Embryonic facial prominence (tissue), 1 donor: ENCODE data around the gene OR51B5.
"Not testable (repeated sequence)": the region's sequence is repeated elsewhere in the genome, so short reads cannot be mapped to it uniquely, and the experiment has no call there.

Experiments used
- DNase-seq: peaks from one replicate; pipeline ENCODE4 v3.0.0-alpha.2; 2016; ENCODE audit errors: extremely low spot score

OR51B5 gene

GRCh38 chr11:5336331-5336730, 7.0 kb downstream of the OR51B5 start:
- no peak for DNase-seq

DNA sequence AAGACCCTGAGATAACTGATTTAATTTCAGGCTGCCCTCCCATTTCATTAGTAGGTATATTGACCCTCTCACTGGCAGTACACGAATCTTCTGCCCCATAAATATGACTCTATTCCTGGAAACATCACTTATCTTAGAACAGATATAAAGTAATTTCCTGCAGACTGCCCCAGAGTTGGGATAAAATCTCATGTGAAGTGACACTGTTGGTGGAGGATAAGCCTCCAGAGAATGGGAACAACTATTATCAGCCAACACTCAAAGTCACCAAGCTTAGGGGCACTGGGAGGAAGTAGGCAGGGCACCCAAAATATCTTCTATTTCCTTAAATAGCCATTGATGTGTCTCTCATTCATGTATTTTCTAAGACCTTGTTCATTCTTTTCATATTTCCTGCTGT, 8.2 kb downstream of the OR51B5 start:
- DNase-seq = no peak

- DNase-seq = no peak
These were observed 19.1 kb downstream of the OR51B5 start, which contains the start of gene OR51B2 for GRCh38 chr11:5324197-5324596. Gene OR51B2, minus strand, starts transcription at chr11:5324297. Its CDS starts 0 bp downstream, at chr11:5324297.

DNA sequence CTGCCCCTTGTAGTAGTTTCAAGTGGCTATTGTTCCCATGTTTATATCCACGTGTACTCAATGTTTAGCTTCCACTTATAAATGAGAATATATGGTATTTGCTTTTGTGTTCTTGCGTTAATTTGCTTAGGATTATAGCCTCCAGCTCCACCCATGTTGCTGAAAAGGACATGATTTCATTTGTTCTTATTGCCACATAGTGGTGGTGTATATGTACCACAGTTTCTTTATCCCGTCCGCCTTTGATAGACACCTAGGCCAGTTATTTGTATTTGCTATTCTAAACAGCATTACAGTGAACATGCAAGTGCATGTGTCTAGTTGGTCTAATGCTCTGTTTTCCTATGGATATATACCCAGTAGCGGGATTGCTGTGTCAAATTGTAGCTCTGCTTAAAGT, 26.0 kb downstream of the OR51B5 start:
- DNase-seq = no peak

DNA sequence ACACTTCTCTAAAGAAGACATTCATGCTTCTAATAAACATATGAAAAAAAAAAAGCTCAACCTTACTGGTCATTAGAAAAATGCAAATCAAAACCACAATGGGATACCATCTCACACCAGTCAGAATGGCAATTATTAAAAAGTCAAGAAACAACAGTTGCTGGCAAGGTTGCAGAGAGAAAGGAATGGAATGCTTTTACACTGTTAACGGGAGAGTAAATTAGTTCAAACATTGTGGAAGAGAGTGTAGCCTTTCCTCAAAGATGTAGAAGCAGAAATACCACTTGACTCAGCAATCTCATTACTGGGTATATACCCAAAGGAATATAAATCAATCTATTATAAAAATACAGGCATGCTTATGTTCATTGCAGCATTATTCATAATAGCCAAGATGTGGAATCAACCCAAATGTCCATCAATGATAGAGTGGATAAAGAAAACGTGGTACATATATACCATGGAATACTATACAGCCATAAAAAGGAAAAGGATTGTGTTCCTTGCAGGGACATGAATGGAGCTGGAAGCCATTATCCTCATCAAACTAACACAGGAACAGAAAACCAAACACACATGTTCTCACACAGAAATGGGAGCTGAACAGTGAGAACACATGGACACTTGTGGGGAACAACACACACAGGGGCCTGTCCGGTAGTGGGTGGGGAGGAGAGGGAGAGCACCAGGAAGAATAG, 29.8 kb downstream of the OR51B5 start:
- not testable (repeated sequence) for DNase-seq

DNA sequence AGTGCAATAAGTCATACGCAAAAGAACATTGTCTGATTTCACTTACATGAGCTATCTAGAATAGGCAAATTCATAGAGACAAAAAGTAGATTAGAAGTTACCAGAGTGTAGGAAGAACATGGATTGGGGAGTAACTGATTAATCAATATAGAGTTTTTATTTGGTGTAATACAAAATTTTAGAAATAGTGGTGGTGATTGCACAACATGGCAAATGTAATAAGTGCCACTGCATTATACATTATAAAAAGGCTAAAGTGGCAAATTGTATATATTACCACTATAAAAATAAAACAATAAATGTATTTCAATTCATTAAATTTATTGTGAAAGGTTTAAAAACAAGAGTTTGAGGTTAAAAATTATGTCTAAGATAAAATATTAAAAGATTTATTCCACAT, 32.9 kb downstream of the OR51B5 start:
- DNase-seq = no peak

DNA sequence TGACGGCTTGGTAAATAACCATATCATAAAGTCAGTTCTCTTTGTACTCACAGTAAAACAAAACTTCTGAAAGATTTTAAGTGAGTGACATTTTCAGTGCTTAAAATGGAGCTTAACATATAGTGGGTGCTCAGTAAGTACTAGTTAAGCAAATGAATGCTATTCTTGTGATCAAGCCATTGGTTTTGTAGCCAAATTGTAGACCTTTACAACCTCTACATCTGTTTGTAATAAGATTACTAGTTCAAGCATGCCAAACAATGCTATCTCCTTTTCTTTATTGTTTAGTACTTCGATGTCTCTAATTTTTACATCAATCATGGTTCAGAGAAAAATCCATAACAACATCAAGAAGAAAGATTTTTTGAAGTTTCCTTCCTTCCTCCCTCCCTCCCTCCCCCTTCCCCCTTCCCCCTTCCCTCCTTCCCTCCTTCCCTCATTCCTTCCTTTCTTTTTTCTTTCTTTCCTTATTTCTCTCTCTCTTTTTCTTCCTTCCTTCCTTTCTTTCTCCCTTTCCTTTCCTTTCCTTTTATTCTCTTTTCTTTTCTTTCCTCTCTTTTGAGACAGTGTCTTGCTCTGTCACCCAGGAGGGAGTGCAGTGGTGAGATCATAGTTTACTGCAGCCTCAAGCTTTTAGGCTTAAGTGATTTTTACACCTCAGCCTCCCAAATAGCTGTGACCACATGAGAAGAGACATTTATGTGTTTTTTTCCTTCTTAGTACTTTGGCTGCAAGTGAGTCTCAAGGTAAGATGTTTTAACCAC, 35.9 kb downstream of the OR51B5 start:
- no peak for DNase-seq

DNA sequence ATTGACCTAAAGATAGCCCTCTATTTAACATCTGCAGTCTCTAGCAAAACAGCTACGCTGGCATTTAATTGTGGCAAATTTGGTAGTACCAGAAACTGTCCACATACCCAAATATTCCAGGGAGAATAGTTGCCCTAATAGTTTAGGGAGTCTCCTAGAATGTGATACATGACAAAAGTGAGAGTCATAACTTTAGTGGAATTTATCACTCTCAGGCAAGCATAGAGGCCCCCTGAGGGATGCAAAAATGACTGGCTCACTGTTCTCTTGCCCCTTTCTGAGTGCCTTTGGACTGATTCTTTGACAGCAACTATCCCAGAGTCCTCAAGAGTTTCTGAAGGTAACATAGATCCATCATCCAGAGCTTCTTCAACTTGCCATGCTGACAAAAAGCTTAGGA, 39.3 kb downstream of the OR51B5 start:
- DNase-seq = no peak

DNA sequence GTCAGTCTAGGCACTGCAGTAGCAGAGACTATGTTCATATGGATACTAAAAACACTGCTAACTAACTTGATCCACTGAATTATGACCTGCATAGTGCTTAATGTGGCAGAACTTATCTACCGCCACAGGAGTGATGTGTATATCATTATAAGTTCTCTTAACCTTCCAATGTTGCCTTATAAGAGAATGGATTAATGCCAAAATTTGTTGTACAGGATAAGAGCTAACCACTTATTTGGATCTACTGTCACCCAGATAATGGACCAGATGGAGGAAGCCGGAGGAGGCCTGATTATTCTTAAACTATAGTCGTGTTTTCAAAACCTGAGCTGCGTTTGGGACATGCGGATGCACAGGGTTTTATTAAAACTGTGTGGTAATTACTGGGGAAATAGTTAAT, 39.7 kb downstream of the OR51B5 start:
- no peak for DNase-seq

DNA sequence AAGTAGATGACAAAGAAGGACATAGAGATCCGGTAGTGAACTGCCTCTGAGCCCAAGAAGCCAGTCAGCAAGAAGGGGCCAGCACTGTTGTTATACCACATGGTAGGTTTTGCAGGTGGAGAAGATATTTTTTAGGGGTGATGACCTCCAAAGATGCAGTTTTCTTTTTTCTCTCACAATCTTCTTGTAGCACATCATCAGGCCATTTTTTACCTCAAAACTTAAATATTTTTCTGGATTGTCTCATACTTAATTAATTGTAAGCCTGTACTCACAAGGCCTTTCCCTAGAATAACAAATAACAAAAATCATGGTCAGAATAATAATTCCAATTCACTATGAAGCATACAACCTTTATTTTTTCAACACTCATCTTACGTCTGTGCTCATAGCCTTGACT, 41.5 kb downstream of the OR51B5 start, which contains the start of gene OR51B4:
Gene OR51B4, minus strand, starts transcription at position 101 of the 400 bp plus-strand sequence. Its CDS starts 0 bp downstream, at position 101.
- no peak for DNase-seq

GRCh38 chr11:5300251-5300650, 43.1 kb downstream of the OR51B5 start:
- DNase-seq = no peak

- DNase-seq = no peak
These were observed 44.9 kb downstream of the OR51B5 start for GRCh38 chr11:5298451-5298850.

GRCh38 chr11:5297721-5298323, 45.5 kb downstream of the OR51B5 start:
- DNase-seq = no peak

DNA sequence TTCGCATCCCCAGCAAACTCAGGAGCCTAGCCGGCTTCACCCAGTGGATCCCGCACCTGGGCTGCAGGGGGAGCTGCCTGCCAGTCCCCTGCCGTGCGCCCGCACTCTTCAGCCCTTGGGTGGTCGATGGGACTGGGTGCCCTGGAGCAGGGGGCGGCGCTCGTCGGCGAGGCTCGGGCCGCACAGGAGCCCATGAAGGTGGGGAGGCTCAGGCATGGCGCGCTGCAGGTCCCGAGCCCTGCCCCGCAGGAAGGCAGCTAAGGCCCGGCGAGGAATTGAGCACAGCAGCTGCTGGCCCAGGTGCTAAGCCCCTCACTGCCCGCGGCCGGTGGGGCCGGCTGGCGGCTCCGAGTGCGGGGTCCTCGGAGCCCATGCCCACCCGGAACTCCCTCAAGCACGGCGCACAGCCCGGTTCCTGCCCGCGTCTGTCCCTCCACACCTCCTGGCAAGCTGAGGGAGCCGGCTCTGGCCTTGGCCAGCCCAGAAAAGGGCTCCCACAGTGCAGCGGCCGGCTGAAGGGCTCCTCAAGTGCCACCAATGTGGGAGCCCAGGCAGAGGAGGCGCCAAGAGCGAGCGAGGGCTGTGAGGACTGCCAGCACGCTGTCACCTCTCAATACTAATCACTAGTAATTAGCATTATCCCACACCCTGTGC, 48.9 kb downstream of the OR51B5 start:
- not testable (repeated sequence) for DNase-seq

DNA sequence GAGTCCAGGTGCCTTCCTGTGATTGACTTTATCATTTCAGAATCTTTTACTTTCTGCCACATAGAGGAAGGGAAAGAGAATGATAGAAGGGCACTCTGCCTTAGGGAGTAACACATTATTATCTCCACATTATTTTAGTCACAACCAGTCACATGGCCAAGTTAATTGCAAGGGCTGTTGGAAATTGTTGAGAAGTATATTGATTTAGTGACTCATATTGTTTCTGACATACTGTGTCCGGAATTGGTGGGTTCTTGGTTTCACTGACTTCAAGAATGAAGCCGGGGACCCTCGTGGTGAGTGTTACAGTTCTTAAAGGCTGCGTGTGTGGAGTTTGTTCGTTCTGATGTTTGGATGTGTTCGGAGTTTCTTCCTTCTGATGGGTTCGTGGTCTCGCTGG, 50.3 kb downstream of the OR51B5 start:
- no peak for DNase-seq
